Vagina (tissue), 2 donors: ENCODE data around the gene CAMK1G. TPM values are rescaled to one million over a fixed set of nuclear protein-coding genes. Genes with fewer than 3 reads are reported as not detected.

ENCODE experiments used
- DNase-seq, 2 donors: peaks; one replicate each; pipeline ENCODE4 v3.0.0-alpha.2; 2017; ENCODE audit errors: extremely low spot score in 2 of 2
- H3K27ac ChIP-seq: fragments of 200-600 bp; sonication (generic); one replicate; pipeline ENCODE4 v1.5.1; 2019
- H3K27me3 ChIP-seq: fragments of 200-600 bp; sonication (generic); one replicate; pipeline ENCODE4 v1.5.1; 2019
- H3K36me3 ChIP-seq, 2 donors: fragments of 200-600 bp; sonication (generic); one replicate each; pipeline ENCODE4 v1.5.1; 2017 to 2019
- H3K4me1 ChIP-seq: fragments of 200-600 bp; sonication (generic); one replicate; pipeline ENCODE4 v1.5.1; 2019
- H3K4me3 ChIP-seq, 2 donors: fragments of 200-600 bp; sonication (generic); 1 replicate in 1 of 2; 2 replicates in 1 of 2; pipeline ENCODE4 v1.5.1; 2016 to 2019
- H3K9me3 ChIP-seq: fragments of 200-600 bp; sonication (generic); one replicate; pipeline ENCODE4 v1.5.1; 2019
- POLR2A ChIP-seq, 2 donors: fragments of 450-650 bp; IDR thresholded peaks; one replicate each; pipeline ENCODE4 v1.6.1; 2017; ENCODE audit warnings: antibody characterized with exemption in 2 of 2, mild to moderate bottlenecking in 2 of 2, moderate library complexity in 2 of 2
- POLR2AphosphoS5 ChIP-seq, 2 donors: sonication (generic); formaldehyde crosslinking; IDR thresholded peaks; one replicate each; pipeline ENCODE4 v1.9.0; 2017; ENCODE audit warnings: antibody characterized with exemption in 2 of 2, mild to moderate bottlenecking in 2 of 2, low read depth in 1 of 2; ENCODE audit not compliant: insufficient read depth in 1 of 2
- intact Hi-C: fragments of 100-400 bp; cut with DNase I; formaldehyde crosslinking; loops from one replicate; pipeline ENCODE4 v1.15.1; 2023
- total RNA-seq: library from RNA; depleted of rRNA; stranded (reverse); fragments of >200 nt; gene quantifications from one replicate; pipeline ENCODE4 v1.2.3, GENCODE V29; 2016
- TF ChIP-seq, protein P1 (sequence below), 3 experiments: fragments of 450-650 bp in 2 of 3; fragments of 200-600 bp in 1 of 3; sonication (generic) in 1 of 3; IDR thresholded peaks; one replicate each; pipeline ENCODE4 v1.5.1; 2017 to 2019; ENCODE audit warnings: antibody characterized with exemption in 3 of 3, mild to moderate bottlenecking in 2 of 3, moderate library complexity in 2 of 3

Gene CAMK1G
- total RNA-seq, 1 donor from 2014 or later, result not detected

DNA sequence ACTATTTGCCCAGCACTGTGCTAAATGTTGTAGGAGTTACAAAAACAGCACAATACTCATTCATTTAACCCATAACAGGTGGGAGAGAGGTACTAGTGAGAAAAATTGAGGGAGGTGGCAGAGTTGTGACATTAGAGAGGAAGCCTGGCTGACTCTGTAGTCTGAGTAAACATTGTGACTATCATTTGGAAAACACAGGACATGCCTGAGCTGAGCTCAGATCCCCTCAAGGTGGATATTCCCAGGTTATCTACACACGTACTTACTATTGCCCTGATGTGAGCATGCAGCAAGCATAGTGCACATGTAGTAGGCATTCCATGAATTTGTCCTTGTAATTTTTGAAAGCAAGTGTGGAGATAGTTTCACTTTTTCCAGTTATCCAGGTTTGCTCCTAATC, 10.9 kb downstream of the CAMK1G start:
- no peaks in the 10 kb centered on the region for H3K4me1 ChIP-seq
- no peak for TF ChIP-seq POLR2AphosphoS5 (IDR thresholded peaks at IDR 0.05; ENCODE audit: insufficient read depth in 1 of 2, low read depth in 1 of 2)
- TF ChIP-seq, protein P1, sequence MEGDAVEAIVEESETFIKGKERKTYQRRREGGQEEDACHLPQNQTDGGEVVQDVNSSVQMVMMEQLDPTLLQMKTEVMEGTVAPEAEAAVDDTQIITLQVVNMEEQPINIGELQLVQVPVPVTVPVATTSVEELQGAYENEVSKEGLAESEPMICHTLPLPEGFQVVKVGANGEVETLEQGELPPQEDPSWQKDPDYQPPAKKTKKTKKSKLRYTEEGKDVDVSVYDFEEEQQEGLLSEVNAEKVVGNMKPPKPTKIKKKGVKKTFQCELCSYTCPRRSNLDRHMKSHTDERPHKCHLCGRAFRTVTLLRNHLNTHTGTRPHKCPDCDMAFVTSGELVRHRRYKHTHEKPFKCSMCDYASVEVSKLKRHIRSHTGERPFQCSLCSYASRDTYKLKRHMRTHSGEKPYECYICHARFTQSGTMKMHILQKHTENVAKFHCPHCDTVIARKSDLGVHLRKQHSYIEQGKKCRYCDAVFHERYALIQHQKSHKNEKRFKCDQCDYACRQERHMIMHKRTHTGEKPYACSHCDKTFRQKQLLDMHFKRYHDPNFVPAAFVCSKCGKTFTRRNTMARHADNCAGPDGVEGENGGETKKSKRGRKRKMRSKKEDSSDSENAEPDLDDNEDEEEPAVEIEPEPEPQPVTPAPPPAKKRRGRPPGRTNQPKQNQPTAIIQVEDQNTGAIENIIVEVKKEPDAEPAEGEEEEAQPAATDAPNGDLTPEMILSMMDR (IDR thresholded peaks at IDR 0.05), result no peak
- TF ChIP-seq POLR2A (IDR thresholded peaks at IDR 0.05), result no peak
- no peak overlapping the region for H3K27ac ChIP-seq
- H3K36me3 ChIP-seq, result no peaks in the 10 kb centered on the region
- H3K27me3 ChIP-seq, result no peaks in the 10 kb centered on the region
- intact Hi-C loops, result no loop called here
- no peak overlapping the region for H3K4me3 ChIP-seq
- H3K9me3 ChIP-seq, result no peaks in the 10 kb centered on the region
- no peak for DNase-seq

DNA sequence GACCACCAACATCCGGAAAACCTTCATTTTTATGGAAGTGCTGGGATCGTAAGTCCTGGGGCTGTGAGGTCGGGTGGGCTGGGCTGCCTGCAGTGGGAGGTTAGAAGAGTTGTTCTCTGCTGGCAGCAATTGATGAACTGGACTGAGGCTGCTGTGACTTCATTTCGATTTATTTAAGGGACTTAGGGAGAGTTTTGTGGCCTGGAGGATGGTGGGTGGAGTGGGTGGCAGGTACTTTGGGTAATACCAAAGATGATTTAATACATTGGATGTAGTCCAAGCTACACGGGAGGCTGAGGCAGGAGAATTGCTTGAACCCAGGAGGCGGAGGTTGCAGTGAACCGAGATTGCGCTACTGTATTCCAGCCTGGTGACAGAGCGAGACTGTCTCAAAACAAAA, 11.5 kb downstream of the CAMK1G start:
- Histone ChIP-seq H3K27ac (no peak overlapping the region), H3K36me3 (no peaks in the 10 kb centered on the region), H3K4me3 (no peak overlapping the region), H3K9me3 (no peaks in the 10 kb centered on the region), H3K4me1 (no peaks in the 10 kb centered on the region), H3K27me3 (no peaks in the 10 kb centered on the region)
- intact Hi-C loops, result no loop called here
- TF ChIP-seq POLR2AphosphoS5 (IDR thresholded peaks at IDR 0.05; ENCODE audit: insufficient read depth in 1 of 2, low read depth in 1 of 2) (no peak), POLR2A (IDR thresholded peaks at IDR 0.05) (no peak)
- TF ChIP-seq, protein P1 (IDR thresholded peaks at IDR 0.05), result no peak
- no peak for DNase-seq

DNA sequence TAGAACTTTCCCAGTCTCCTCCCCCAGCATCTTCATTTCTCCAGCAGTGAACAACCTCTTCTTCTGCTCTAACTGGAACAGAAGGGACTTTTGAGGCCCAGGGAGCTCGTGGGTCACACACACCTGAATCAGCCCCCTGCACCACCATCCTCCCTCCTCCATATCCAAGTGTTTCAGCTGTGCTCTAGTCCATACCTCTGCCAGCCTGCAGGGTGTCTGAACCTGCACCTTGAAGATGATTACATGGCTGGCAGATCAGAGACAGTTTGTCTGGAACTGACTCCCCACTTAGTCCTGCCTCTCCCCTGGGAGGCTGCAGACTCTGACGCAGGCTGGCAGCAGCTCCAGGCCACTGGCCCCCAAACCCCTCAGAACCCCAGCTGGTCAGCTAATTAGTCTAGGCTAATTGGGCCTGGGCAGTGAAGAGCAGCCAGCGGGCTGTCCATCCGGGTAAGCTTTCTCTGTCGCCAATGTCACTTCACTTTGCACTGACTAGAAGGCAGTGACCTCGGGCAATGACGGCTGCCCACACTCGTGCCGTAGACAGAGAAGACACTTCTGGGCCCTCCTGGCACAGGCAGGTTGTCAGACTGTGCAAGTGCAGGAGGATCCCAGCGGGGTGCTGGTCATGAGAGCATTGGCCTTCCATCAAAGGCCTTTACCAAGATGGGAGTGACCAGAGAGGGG, 12.2 kb downstream of the CAMK1G start:
- Histone ChIP-seq H3K27me3 (no peaks in the 10 kb centered on the region), H3K4me3 (no peak overlapping the region), H3K36me3 (no peaks in the 10 kb centered on the region), H3K27ac (no peak overlapping the region), H3K9me3 (no peaks in the 10 kb centered on the region), H3K4me1 (no peaks in the 10 kb centered on the region)
- TF ChIP-seq POLR2AphosphoS5 (IDR thresholded peaks at IDR 0.05; ENCODE audit: insufficient read depth in 1 of 2, low read depth in 1 of 2), result no peak
- TF ChIP-seq POLR2A (IDR thresholded peaks at IDR 0.05), result no peak
- TF ChIP-seq, protein P1 (IDR thresholded peaks at IDR 0.05), result no peak
- DNase-seq, result no peak
- intact Hi-C loops, result no loop called here

DNA sequence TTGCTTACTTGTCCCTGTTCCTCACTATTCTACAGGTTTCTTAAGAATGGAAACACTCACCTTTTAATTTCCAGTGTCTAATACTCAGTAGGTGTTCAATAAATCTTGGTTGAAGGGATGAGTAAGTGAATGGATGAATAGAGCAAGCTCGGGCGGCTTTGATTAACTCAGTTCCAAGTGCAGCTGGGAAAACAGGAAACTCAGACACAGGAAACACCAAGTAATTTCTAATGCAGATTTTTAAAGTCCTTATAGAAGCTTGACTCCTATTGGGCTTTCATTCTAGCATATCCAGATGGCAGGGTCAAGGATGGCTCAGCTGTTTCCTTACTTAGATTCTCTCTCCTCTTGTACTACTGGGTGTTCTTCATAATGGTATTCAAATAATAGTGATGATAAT, 14.0 kb downstream of the CAMK1G start:
- TF ChIP-seq POLR2AphosphoS5 (IDR thresholded peaks at IDR 0.05; ENCODE audit: insufficient read depth in 1 of 2, low read depth in 1 of 2), result no peak
- TF ChIP-seq, protein P1 (IDR thresholded peaks at IDR 0.05), result no peak
- no peak for TF ChIP-seq POLR2A (IDR thresholded peaks at IDR 0.05)
- no peak overlapping the region for H3K4me3 ChIP-seq
- no peaks in the 10 kb centered on the region for H3K27me3 ChIP-seq
- intact Hi-C loops, result no loop called here
- DNase-seq, result no peak
- H3K9me3 ChIP-seq, result no peaks in the 10 kb centered on the region
- no peaks in the 10 kb centered on the region for H3K4me1 ChIP-seq
- H3K36me3 ChIP-seq, result no peaks in the 10 kb centered on the region
- no peak overlapping the region for H3K27ac ChIP-seq

DNA sequence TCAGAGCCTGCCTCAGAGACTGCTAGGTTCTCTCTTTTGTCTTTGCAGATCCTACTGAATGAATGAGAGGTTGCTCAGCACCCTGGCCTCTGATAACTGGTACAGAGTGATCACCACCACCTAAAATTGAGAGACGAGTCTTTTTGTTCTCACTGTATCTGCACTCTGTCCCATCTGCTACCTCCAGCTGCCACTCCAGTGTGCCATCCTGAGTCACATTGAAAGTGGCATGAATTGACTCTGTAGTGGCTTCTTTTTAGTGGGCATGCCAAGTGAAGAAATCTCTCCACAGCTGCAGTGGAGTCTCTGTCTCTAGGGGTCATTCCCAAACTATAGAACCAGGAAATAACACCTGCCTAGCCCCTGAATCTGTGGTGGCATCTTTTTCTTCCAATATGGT, 14.7 kb downstream of the CAMK1G start:
- Histone ChIP-seq H3K4me1 (no peaks in the 10 kb centered on the region), H3K4me3 (no peak overlapping the region), H3K9me3 (no peaks in the 10 kb centered on the region), H3K27ac (no peak overlapping the region), H3K36me3 (no peaks in the 10 kb centered on the region), H3K27me3 (no peaks in the 10 kb centered on the region)
- DNase-seq, result no peak
- no peak for TF ChIP-seq POLR2A (IDR thresholded peaks at IDR 0.05)
- TF ChIP-seq POLR2AphosphoS5 (IDR thresholded peaks at IDR 0.05; ENCODE audit: insufficient read depth in 1 of 2, low read depth in 1 of 2), result no peak
- TF ChIP-seq, protein P1 (IDR thresholded peaks at IDR 0.05), result no peak
- intact Hi-C loops, result no loop called here
